K562 (cell line): ENCODE measurements around the gene EEF1AKMT4. TPM values are rescaled to one million over a fixed set of nuclear protein-coding genes. Genes with fewer than 3 reads are reported as not detected.

ENCODE experiments used
- ATAC-seq: fragments of 200-7000 bp; cut with Tn5 transposase; 3 replicates; pipeline ENCODE4 v1.9.1; 2020; ENCODE audit warnings: moderate library complexity
- BruUV-seq: library from RNA; stranded (reverse); fragments of 400-500 nt; replicated peaks from 2 replicates; lab custom pipeline; 2021; lab: Mats Ljungman, UMichigan
- CTCF ChIA-PET: fragments of 300-600 bp; formaldehyde crosslinking; extraction: SDS; loops from one replicate; lab custom pipeline; 2021; ENCODE audit warnings: low intra/inter-chr PET ratio; lab: Yijun Ruan, JAX
- POLR2A ChIA-PET: fragments of 300-600, 350-650 bp; sonication (Branson Sonifier 250); formaldehyde crosslinking; extraction: SDS; loops from one replicate; lab custom pipeline; 2021; ENCODE audit warnings: antibody characterized with exemption, inconsistent platforms; lab: Yijun Ruan, JAX
- DNase-seq, 4 experiments: peaks; one replicate each; pipeline versions ENCODE4 v3.0.0 to v3.0.0-alpha.2; 2011 to 2018; ENCODE audit warnings: low spot score in 3 of 4, mixed read lengths in 3 of 4; ENCODE audit errors: extremely low read depth in 1 of 4
- FAIRE-seq: peaks from 2 replicates; lab custom pipeline; 2011; peaks lifted over from hg19 to GRCh38; lab: Jason Lieb, UNC
- H2AFZ ChIP-seq: 2 replicates; pipeline ENCODE4 v1.6.0; 2011; ENCODE audit warnings: low read depth, low read length, control low read depth, inconsistent platforms
- H3K27ac ChIP-seq: fragments of 200-600 bp; 3 replicates; pipeline ENCODE4 v1.8.0; 2011; ENCODE audit warnings: low read depth, mild to moderate bottlenecking, control low read depth, inconsistent platforms, low read length, moderate library complexity, mixed read lengths; ENCODE audit errors: extremely low read depth
- H3K27me3 ChIP-seq, 2 experiments: fragments of 300-600 bp in 1 of 2; 2 replicates in 1 of 2; 3 replicates in 1 of 2; pipeline versions ENCODE4 v1.6.0 to v1.8.0; 2011; ENCODE audit warnings: inconsistent platforms in 2 of 2, low read length in 2 of 2, mild to moderate bottlenecking in 1 of 2, mixed read lengths in 1 of 2, moderate library complexity in 1 of 2; ENCODE audit not compliant: control insufficient read depth in 2 of 2, insufficient read depth in 2 of 2
- H3K36me3 ChIP-seq: fragments of 300-600 bp; 3 replicates; pipeline ENCODE4 v1.8.0; 2011; ENCODE audit warnings: mild to moderate bottlenecking, low read length, inconsistent platforms; ENCODE audit not compliant: control insufficient read depth, insufficient read depth
- H3K4me1 ChIP-seq, 2 experiments: fragments of 200-600 bp in 1 of 2; replicated peaks in 1 of 2; 2 replicates in 1 of 2; 3 replicates in 1 of 2; pipeline versions ENCODE4 v1.5.1 to v1.8.0; 2011; ENCODE audit warnings: inconsistent platforms in 2 of 2, low read length in 2 of 2, mild to moderate bottlenecking in 1 of 2, mixed read lengths in 1 of 2, moderate library complexity in 1 of 2; ENCODE audit not compliant: control insufficient read depth in 2 of 2, insufficient read depth in 2 of 2
- H3K4me2 ChIP-seq: 2 replicates; pipeline ENCODE4 v1.6.1; 2011; ENCODE audit warnings: low read length, control low read depth, inconsistent platforms, mixed read lengths; ENCODE audit not compliant: insufficient read depth
- H3K4me3 ChIP-seq: fragments of 200-600 bp; sonication (generic), shearing (Covaris generic); 2 replicates; pipeline ENCODE4 v1.5.1; 2016; ENCODE audit warnings: control low read depth, inconsistent platforms
- H3K79me2 ChIP-seq: fragments of 200-600 bp; 3 replicates; pipeline ENCODE4 v1.8.0; 2011; ENCODE audit warnings: low read length, inconsistent platforms; ENCODE audit not compliant: control insufficient read depth, insufficient read depth
- H3K9ac ChIP-seq, 2 experiments: 2 replicates each; pipeline versions ENCODE4 v1.6.0 to v1.6.1; 2011; ENCODE audit warnings: low read depth in 2 of 2, low read length in 2 of 2, control low read depth in 1 of 2, inconsistent platforms in 1 of 2, mild to moderate bottlenecking in 1 of 2, mixed read lengths in 1 of 2; ENCODE audit not compliant: insufficient read depth in 1 of 2
- H3K9me1 ChIP-seq: one replicate; pipeline ENCODE4 v1.6.0; 2011; ENCODE audit warnings: inconsistent platforms, mild to moderate bottlenecking, low read length, moderate library complexity; ENCODE audit not compliant: control insufficient read depth, insufficient read depth
- H3K9me3 ChIP-seq: replicated peaks from 2 replicates; pipeline ENCODE4 v1.5.1; 2011; ENCODE audit warnings: low read depth, low read length, inconsistent platforms; ENCODE audit not compliant: control insufficient read depth, insufficient read depth
- H4K20me1 ChIP-seq: replicated peaks from 2 replicates; pipeline ENCODE4 v1.6.1; 2011; ENCODE audit warnings: low read length, inconsistent platforms, mixed read lengths; ENCODE audit not compliant: control insufficient read depth, insufficient read depth
- HDAC1 ChIP-seq, 2 experiments: fragments of 450-650 bp; IDR thresholded peaks; 2 replicates each; pipeline ENCODE4 v1.6.1; 2016 to 2017; ENCODE audit warnings: inconsistent platforms in 1 of 2, mild to moderate bottlenecking in 1 of 2, moderate library complexity in 1 of 2
- ZNF12 ChIP-seq: sonication (generic); formaldehyde crosslinking; IDR thresholded peaks from 2 replicates; pipeline ENCODE4 v1.4.0; 2020; ENCODE audit warnings: mild to moderate bottlenecking, missing genetic modification reagents
- WGBS: fragments of 100-300 bp; shearing (Covaris generic); methylation state at CpG from one replicate; pipeline ENCODE4 v1.1.6; 2016; ENCODE audit warnings: low coverage, mixed read lengths; ENCODE audit not compliant: insufficient coverage; ENCODE audit errors: missing lambda C conversion rate; 5-methylcytosine and 5-hydroxymethylcytosine counted together
- in situ Hi-C: fragments of 300-500 bp; cut with MboI; formaldehyde crosslinking; loops from 4 replicates; pipeline ENCODE4 v1.15.0; 2018; ENCODE audit warnings: inconsistent platforms, mixed read lengths
- intact Hi-C: fragments of 100-400 bp; cut with micrococcal nuclease; formaldehyde crosslinking; loops from 2 replicates; pipeline ENCODE4 v1.14.2; 2022
- polyA plus RNA-seq, 8 experiments: library from polyadenylated mRNA; depleted of rRNA in 4 of 8; stranded (reverse) in 5 of 8; unstranded in 3 of 8; fragments of >200 nt; fragmentation: Nextera tagmentation in 2 of 8; fragmentation: Illumina TruSeq in 1 of 8; extraction: Ambion mirVana in 2 of 8; extraction: Trizol in 1 of 8; gene quantifications; 2 replicates each; pipeline versions ENCODE4 v1.2.1 to v1.2.3, GENCODE V29; 2011 to 2014; ENCODE audit warnings: inconsistent platforms in 1 of 8, missing spikeins in 1 of 8
- total RNA-seq, 7 experiments: library from RNA; depleted of rRNA in 6 of 7; stranded (reverse); fragments of >200 nt in 6 of 7; fragmentation: Illumina TruSeq in 2 of 7; extraction: Trizol in 2 of 7; gene quantifications; 2 replicates each; pipeline versions ENCODE4 v1.2.1 to v1.2.3, GENCODE V29; 2011 to 2021; ENCODE audit warnings: low replicate concordance in 1 of 7

Gene EEF1AKMT4
- total and polyA plus RNA-seq, 9 of the 15 experiments (the other 6 are each of a cell fraction or from before 2014, with no cell fraction given), result 10.3 to 49.4 (median 18.9) TPM

DNA sequence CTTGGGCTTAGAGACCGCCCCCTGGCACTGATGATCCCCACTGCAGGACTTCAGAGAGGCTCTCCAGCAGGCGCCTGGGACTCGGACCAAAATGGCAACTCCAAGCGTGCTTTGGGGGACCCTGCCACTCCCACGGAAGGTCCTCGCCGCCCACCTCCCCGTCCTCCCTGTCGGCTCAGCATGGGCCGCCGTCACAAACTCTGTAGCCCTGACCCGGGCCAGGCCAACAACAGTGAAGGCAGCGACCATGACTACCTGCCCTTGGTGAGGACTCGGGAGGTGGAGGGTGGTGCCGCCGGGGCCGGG is 8.4 kb upstream of the EEF1AKMT4 start:
- CTCF ChIA-PET, result interaction anchor here (2.2 kb wide), 1 partner anchor 345 kb away, joined by 17 read pairs; no protein-coding TSS in a partner anchor
- Histone ChIP-seq H3K4me1 (peaks cover 0 to 22% of the 10 kb centered on the region in 2 experiments; a peak in 3 of 5 replicates), H3K9me1 (no peaks in the 10 kb centered on the region), H3K4me3 (no peak overlapping the region), H3K9me3 (no peaks in the 10 kb centered on the region), H3K4me2 (no peak overlapping the region), H3K9ac (no peak overlapping the region), H3K36me3 (peaks cover 42% of the 10 kb centered on the region), H3K27ac (no peak overlapping the region), H3K79me2 (no peaks in the 10 kb centered on the region), H4K20me1 (peaks cover 27% of the 10 kb centered on the region), H3K27me3 (peaks cover 0 to 12% of the 10 kb centered on the region in 2 experiments; a peak in 1 of 5 replicates), H2AFZ (no peak overlapping the region)
- DNase-seq, result no peak
- no peak for TF ChIP-seq HDAC1 (IDR thresholded peaks at IDR 0.05)
- TF ChIP-seq ZNF12 (CRISPR knock-in tag), result no peak
- in situ Hi-C loops, result loop anchor here (10.0 kb wide), 1 partner anchor 226 kb away; the partner anchor contains the start of gene ABCC5
- no peak for FAIRE-seq
- no TSS peak for BruUV-seq
- POLR2A ChIA-PET, result interaction anchor here (1.2 to 1.4 kb wide), 2 partner anchors 11 to 57 kb away, joined by 3 to 6 read pairs; partner anchors contain the start of gene VWA5B2
- ATAC-seq, result no peak; the same call in 2 of the 3 replicates
- WGBS, result 79% methylated on average over 14 of the region's 17 CpGs
- intact Hi-C loops, result loop anchor here (5.0 to 10.0 kb wide), 2 partner anchors 94 to 196 kb away; no protein-coding TSS in a partner anchor
